Choroid plexus epithelial cell (primary cell): Measurements from ENCODE around the gene SEC14L5.

Experiments used
- DNase-seq: peaks from one replicate; pipeline ENCODE4 v3.0.0-alpha.2; 2010; ENCODE audit warnings: low read depth
- H3K4me3 ChIP-seq: 2 replicates; pipeline ENCODE4 v1.5.1; 2011; ENCODE audit warnings: low read depth, mild to moderate bottlenecking, control low read depth, low read length, moderate library complexity
- CTCF ChIP-seq: conservative IDR thresholded peaks from 2 replicates; pipeline ENCODE4 v1.5.1; 2011; ENCODE audit warnings: low read depth, mild to moderate bottlenecking, control low read depth, inconsistent platforms, low read length, moderate library complexity

Gene SEC14L5

GRCh38 chr16:4913774-4914525 lies 44.2 kb upstream of the SEC14L5 start:
- no peak overlapping the region for H3K4me3 ChIP-seq
- TF ChIP-seq CTCF, result no peak
- no peak for DNase-seq

GRCh38 chr16:4914528-4915225 lies 43.5 kb upstream of the SEC14L5 start:
- no peak overlapping the region for H3K4me3 ChIP-seq
- no peak for DNase-seq
- no peak for TF ChIP-seq CTCF

- TF ChIP-seq CTCF, result no peak
- H3K4me3 ChIP-seq, result no peak overlapping the region
- DNase-seq, result peak; percentile 96
These were observed 42.8 kb upstream of the SEC14L5 start for GRCh38 chr16:4915226-4915761.

GRCh38 chr16:4917117-4917516 lies 41.0 kb upstream of the SEC14L5 start:
- no peak for TF ChIP-seq CTCF
- no peak overlapping the region for H3K4me3 ChIP-seq
- DNase-seq, result peak; percentile 75

GRCh38 chr16:4918781-4919251 lies 39.3 kb upstream of the SEC14L5 start:
- TF ChIP-seq CTCF, result no peak
- no peak overlapping the region for H3K4me3 ChIP-seq
- no peak for DNase-seq

GRCh38 chr16:4920826-4921225 lies 37.3 kb upstream of the SEC14L5 start:
- no peak for TF ChIP-seq CTCF
- H3K4me3 ChIP-seq, result no peak overlapping the region
- DNase-seq, result no peak
